Endothelial cell of umbilical vein (primary cell): ENCODE results near the gene TATDN3.

Source experiments
- EZH2 ChIP-seq: IDR thresholded peaks from 2 replicates; pipeline ENCODE4 v1.6.1; 2012; ENCODE audit warnings: borderline replicate concordance, low read depth, mild to moderate bottlenecking, moderate library complexity, low read length, inconsistent platforms; ENCODE audit not compliant: severe bottlenecking
- GATA2 ChIP-seq: IDR thresholded peaks from 2 replicates; pipeline ENCODE4 v1.7.0; 2011; ENCODE audit warnings: low read depth, mild to moderate bottlenecking, moderate library complexity, mixed read lengths, low read length; ENCODE audit not compliant: insufficient read length, insufficient read depth
- MYC ChIP-seq: IDR thresholded peaks from one replicate; pipeline ENCODE4 v1.6.1; 2011; ENCODE audit warnings: mild to moderate bottlenecking, low read depth, low read length
- POLR2AphosphoS5 ChIP-seq: IDR thresholded peaks from 2 replicates; pipeline ENCODE4 v1.6.1; 2012; ENCODE audit warnings: low read depth, mild to moderate bottlenecking, control low read depth, low read length, moderate library complexity; ENCODE audit not compliant: insufficient read depth

DNA sequence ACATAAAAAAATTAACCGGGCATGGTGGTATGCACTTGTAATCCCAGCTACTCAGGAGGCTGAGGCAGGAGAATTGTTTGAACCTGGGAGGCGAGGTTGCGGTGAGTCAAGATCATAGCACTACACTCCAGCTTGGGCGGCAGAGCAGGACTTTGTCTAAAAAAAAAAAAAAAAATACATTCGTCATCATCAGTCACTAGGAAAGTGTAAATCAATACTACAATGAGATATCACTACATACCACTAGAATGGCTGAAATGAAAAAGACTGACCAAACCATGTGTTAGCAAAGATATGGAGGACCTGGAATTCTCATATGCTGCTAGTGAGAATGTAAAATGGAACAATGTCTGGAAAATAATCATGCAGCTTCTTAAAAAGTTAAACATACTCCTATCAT lies 46.5 kb downstream of the TATDN3 start:
- TF ChIP-seq MYC (no peak), POLR2AphosphoS5 (no peak), EZH2 (no peak), GATA2 (no peak)
